ENCODE measurements around the gene PRM3.

- TF ChIP-seq CTCF (IDR thresholded peaks at IDR 0.05) (no peak), EZH2 (IDR thresholded peaks at IDR 0.05) (no peak), EZH2phosphoT487 (IDR thresholded peaks at IDR 0.05) (no peak)
Observed at GRCh38 chr16:11245222-11245737, 28.1 kb downstream of the PRM3 start.
